WTC11 (cell line): ENCODE data around the gene CTNNA3. TPM values are rescaled to one million over a fixed set of nuclear protein-coding genes. Genes with fewer than 3 reads are reported as not detected.
A peak's percentile ranks its signal among the peaks of the same experiment; 100 is the strongest.

Source experiments
- ATAC-seq: fragments of 200-7000 bp; cut with Tn5 transposase; 2 replicates; pipeline ENCODE4 v1.10.0; 2021; ENCODE audit warnings: mild to moderate bottlenecking, moderate library complexity
- CTCF ChIA-PET: fragments of 300-600 bp; sonication (Branson Sonifier 250); formaldehyde crosslinking; loops from one replicate; lab custom pipeline; 2021; ENCODE audit warnings: antibody characterized with exemption; lab: Charles Lee
- POLR2A ChIA-PET: fragments of 350-600 bp; sonication (Branson Sonifier 250); formaldehyde crosslinking; loops from one replicate; lab custom pipeline; 2021; ENCODE audit warnings: antibody characterized with exemption; lab: Charles Lee
- DNase-seq: peaks from one replicate; pipeline ENCODE4 v3.0.0; 2021; ENCODE audit warnings: low spot score
- H3K27ac Mint-ChIP-seq: 2 replicates; pipeline ENCODE4 v1.8.0; 2021; ENCODE audit warnings: mixed read lengths
- H3K27me3 Mint-ChIP-seq: 2 replicates; pipeline ENCODE4 v1.8.0; 2021; ENCODE audit warnings: low read depth, mild to moderate bottlenecking, moderate library complexity, mixed read lengths
- H3K36me3 Mint-ChIP-seq: 2 replicates; pipeline ENCODE4 v1.8.0; 2021; ENCODE audit warnings: mixed read lengths
- H3K4me1 Mint-ChIP-seq: 2 replicates; pipeline ENCODE4 v1.8.0; 2022; ENCODE audit warnings: mixed read lengths
- H3K4me3 Mint-ChIP-seq: 2 replicates; pipeline ENCODE4 v1.8.0; 2021; ENCODE audit warnings: mild to moderate bottlenecking, moderate library complexity, mixed read lengths
- H3K9me3 Mint-ChIP-seq: 2 replicates; pipeline ENCODE4 v1.8.0; 2021; ENCODE audit warnings: mixed read lengths
- AFF4 ChIP-seq: sonication (generic); formaldehyde crosslinking; IDR thresholded peaks from 2 replicates; pipeline ENCODE4 v1.8.1; 2023; ENCODE audit warnings: mild to moderate bottlenecking, missing genetic modification reagents, borderline replicate concordance
- ATF1 ChIP-seq: sonication (generic); formaldehyde crosslinking; IDR thresholded peaks from 2 replicates; pipeline ENCODE4 v1.8.1; 2023; ENCODE audit warnings: mild to moderate bottlenecking, moderate library complexity, missing genetic modification reagents
- FOXP1 ChIP-seq: sonication (generic); formaldehyde crosslinking; IDR thresholded peaks from 2 replicates; pipeline ENCODE4 v1.8.0; 2022; ENCODE audit warnings: missing genetic modification reagents, mild to moderate bottlenecking, moderate library complexity, borderline replicate concordance
- GTF2I ChIP-seq: fragments of 250-450 bp; sonication (Bioruptor Pico); conservative IDR thresholded peaks from 2 replicates; pipeline ENCODE4 v1.4.0; 2021; ENCODE audit warnings: mild to moderate bottlenecking
- JAZF1 ChIP-seq: fragments of 250-450 bp; sonication (Bioruptor Pico); IDR thresholded peaks from 2 replicates; pipeline ENCODE4 v1.9.0; 2021; ENCODE audit warnings: moderate library complexity, mild to moderate bottlenecking, inconsistent platforms
- JUN ChIP-seq: sonication (generic); formaldehyde crosslinking; IDR thresholded peaks from 2 replicates; pipeline ENCODE4 v1.8.0; 2023; ENCODE audit warnings: mild to moderate bottlenecking, missing genetic modification reagents
- MYBL2 ChIP-seq: sonication (generic); formaldehyde crosslinking; IDR thresholded peaks from 2 replicates; pipeline ENCODE4 v1.8.1; 2023; ENCODE audit warnings: mild to moderate bottlenecking, moderate library complexity, missing genetic modification reagents
- NFYB ChIP-seq: sonication (generic); formaldehyde crosslinking; conservative IDR thresholded peaks from 2 replicates; pipeline ENCODE4 v1.8.0; 2022; ENCODE audit warnings: low read depth, missing genetic modification reagents
- SMAD3 ChIP-seq: sonication (generic); formaldehyde crosslinking; IDR thresholded peaks from 2 replicates; pipeline ENCODE4 v1.8.0; 2022; ENCODE audit warnings: missing genetic modification reagents, mild to moderate bottlenecking, borderline replicate concordance
- SOX15 ChIP-seq: fragments of 250-450 bp; sonication (Bioruptor Pico); IDR thresholded peaks from 2 replicates; pipeline ENCODE4 v1.9.0; 2021; ENCODE audit warnings: mild to moderate bottlenecking
- TEAD4 ChIP-seq: sonication (generic); formaldehyde crosslinking; IDR thresholded peaks from 2 replicates; pipeline ENCODE4 v1.8.0; 2022; ENCODE audit warnings: mild to moderate bottlenecking, missing genetic modification reagents
- ZSCAN18 ChIP-seq: fragments of 250-450 bp; sonication (Bioruptor Pico); IDR thresholded peaks from 2 replicates; pipeline ENCODE4 v2.1.2; 2022; ENCODE audit warnings: mild to moderate bottlenecking, moderate library complexity
- total RNA-seq: library from RNA; stranded (reverse); gene quantifications from 3 replicates; pipeline ENCODE4 v1.2.3, GENCODE V29; 2021
- TF ChIP-seq, protein P1 (sequence below): fragments of 250-450 bp; sonication (Bioruptor Pico); conservative IDR thresholded peaks from 2 replicates; pipeline ENCODE4 v1.9.0; 2021; ENCODE audit warnings: mild to moderate bottlenecking
- TF ChIP-seq, protein P2 (sequence below): fragments of 250-450 bp; sonication (Bioruptor Pico); IDR thresholded peaks from 2 replicates; pipeline ENCODE4 v1.8.0; 2021; ENCODE audit warnings: mild to moderate bottlenecking
- TF ChIP-seq, protein P3 (sequence below): sonication (generic); formaldehyde crosslinking; IDR thresholded peaks from 2 replicates; pipeline ENCODE4 v1.8.0; 2023; ENCODE audit warnings: mild to moderate bottlenecking, missing genetic modification reagents

CTNNA3 gene
- total RNA-seq, 1 experiment from 2014 or later: 6.1 TPM

GRCh38 chr10:66246177-66246576 lies 1449.8 kb downstream of the CTNNA3 start:
- ATAC-seq: no peak
- ChIA-PET POLR2A (no interaction called here), CTCF (no interaction called here)
- Mint-ChIP-seq H3K9me3 (peaks cover 33% of the 10 kb centered on the region), H3K27me3 (no peaks in the 10 kb centered on the region), H3K4me3 (no peak overlapping the region), H3K36me3 (peaks cover 8% of the 10 kb centered on the region; the same call in 1 of the 2 replicates), H3K4me1 (peaks cover 19% of the 10 kb centered on the region), H3K27ac (no peak overlapping the region)
- TF ChIP-seq, protein P1, sequence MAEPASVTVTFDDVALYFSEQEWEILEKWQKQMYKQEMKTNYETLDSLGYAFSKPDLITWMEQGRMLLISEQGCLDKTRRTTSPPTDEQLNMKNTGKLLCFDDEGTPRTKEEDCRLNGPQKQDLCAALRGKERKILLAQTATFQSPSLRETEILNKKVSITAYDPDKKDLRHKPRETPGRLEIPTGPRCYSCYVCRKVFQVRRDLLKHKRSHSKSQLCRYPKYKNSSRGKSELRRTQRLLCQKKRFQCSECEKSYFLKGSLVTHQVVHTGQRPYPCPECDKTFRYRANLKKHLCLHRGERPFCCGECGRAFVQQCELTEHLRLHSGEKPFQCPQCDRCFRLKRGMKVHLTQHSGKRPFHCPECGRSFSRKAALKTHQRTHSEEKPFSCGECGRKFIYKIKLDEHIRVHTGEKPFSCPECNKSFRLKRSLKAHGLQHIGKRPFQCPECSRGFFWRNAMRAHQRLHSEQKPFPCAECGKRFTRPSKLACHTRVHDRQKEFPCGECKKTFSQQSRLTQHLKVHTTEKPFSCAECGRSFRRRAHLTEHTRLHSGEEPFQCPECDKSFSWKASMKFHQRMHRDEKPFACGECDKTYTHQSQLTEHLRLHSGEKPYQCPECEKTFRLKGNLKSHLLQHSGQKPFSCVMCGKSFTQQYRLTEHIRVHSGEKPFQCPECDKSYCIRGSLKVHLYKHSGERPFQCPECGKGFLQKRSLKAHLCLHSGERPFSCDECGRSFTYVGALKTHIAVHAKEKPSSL (CRISPR knock-in tag): no peak
- TF ChIP-seq FOXP1 (CRISPR knock-in tag): no peak
- TF ChIP-seq ATF1 (CRISPR knock-in tag): no peak
- TF ChIP-seq ZSCAN18 (CRISPR knock-in tag): no peak
- no peak for TF ChIP-seq JAZF1 (CRISPR knock-in tag)
- no peak for TF ChIP-seq NFYB (CRISPR knock-in tag)
- no peak for TF ChIP-seq SMAD3
- no peak for TF ChIP-seq TEAD4 (CRISPR knock-in tag)
- TF ChIP-seq, protein P2, sequence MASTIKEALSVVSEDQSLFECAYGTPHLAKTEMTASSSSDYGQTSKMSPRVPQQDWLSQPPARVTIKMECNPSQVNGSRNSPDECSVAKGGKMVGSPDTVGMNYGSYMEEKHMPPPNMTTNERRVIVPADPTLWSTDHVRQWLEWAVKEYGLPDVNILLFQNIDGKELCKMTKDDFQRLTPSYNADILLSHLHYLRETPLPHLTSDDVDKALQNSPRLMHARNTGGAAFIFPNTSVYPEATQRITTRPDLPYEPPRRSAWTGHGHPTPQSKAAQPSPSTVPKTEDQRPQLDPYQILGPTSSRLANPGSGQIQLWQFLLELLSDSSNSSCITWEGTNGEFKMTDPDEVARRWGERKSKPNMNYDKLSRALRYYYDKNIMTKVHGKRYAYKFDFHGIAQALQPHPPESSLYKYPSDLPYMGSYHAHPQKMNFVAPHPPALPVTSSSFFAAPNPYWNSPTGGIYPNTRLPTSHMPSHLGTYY (CRISPR knock-in tag): no peak
- no peak for TF ChIP-seq GTF2I (CRISPR knock-in tag)
- no peak for TF ChIP-seq AFF4
- no peak for DNase-seq

- H3K4me1 Mint-ChIP-seq: peaks cover 30% of the 10 kb centered on the region
- ATAC-seq (no peak), DNase-seq (no peak)
- H3K4me3 Mint-ChIP-seq: no peak overlapping the region
- H3K9me3 Mint-ChIP-seq: peaks cover 31% of the 10 kb centered on the region
- H3K27ac Mint-ChIP-seq: no peak overlapping the region
- H3K36me3 Mint-ChIP-seq: peaks cover 8% of the 10 kb centered on the region; the same call in 1 of the 2 replicates
- POLR2A ChIA-PET: no interaction called here
- no peaks in the 10 kb centered on the region for H3K27me3 Mint-ChIP-seq
- CTCF ChIA-PET: no interaction called here
- no peak for TF ChIP-seq TEAD4 (CRISPR knock-in tag)
- TF ChIP-seq SOX15 (CRISPR knock-in tag): no peak
- no peak for TF ChIP-seq JUN (CRISPR knock-in tag)
Measured at GRCh38 chr10:66244953-66245352, 1451.0 kb downstream of the CTNNA3 start.

GRCh38 chr10:66242885-66243284 lies 1453.1 kb downstream of the CTNNA3 start:
- CTCF ChIA-PET: no interaction called here
- POLR2A ChIA-PET: no interaction called here
- TF ChIP-seq MYBL2 (CRISPR knock-in tag) (no peak), AFF4 (no peak)
- TF ChIP-seq, protein P3, sequence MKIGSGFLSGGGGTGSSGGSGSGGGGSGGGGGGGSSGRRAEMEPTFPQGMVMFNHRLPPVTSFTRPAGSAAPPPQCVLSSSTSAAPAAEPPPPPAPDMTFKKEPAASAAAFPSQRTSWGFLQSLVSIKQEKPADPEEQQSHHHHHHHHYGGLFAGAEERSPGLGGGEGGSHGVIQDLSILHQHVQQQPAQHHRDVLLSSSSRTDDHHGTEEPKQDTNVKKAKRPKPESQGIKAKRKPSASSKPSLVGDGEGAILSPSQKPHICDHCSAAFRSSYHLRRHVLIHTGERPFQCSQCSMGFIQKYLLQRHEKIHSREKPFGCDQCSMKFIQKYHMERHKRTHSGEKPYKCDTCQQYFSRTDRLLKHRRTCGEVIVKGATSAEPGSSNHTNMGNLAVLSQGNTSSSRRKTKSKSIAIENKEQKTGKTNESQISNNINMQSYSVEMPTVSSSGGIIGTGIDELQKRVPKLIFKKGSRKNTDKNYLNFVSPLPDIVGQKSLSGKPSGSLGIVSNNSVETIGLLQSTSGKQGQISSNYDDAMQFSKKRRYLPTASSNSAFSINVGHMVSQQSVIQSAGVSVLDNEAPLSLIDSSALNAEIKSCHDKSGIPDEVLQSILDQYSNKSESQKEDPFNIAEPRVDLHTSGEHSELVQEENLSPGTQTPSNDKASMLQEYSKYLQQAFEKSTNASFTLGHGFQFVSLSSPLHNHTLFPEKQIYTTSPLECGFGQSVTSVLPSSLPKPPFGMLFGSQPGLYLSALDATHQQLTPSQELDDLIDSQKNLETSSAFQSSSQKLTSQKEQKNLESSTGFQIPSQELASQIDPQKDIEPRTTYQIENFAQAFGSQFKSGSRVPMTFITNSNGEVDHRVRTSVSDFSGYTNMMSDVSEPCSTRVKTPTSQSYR (CRISPR knock-in tag): no peak

More at GRCh38 chr10:66242885-66243284, 1453.1 kb downstream of the CTNNA3 start:
- H3K27ac Mint-ChIP-seq: no peak overlapping the region
- no peaks in the 10 kb centered on the region for H3K36me3 Mint-ChIP-seq
- no peaks in the 10 kb centered on the region for H3K27me3 Mint-ChIP-seq
- H3K4me1 Mint-ChIP-seq: peaks cover 30% of the 10 kb centered on the region
- H3K4me3 Mint-ChIP-seq: no peak overlapping the region
- ATAC-seq: peak; percentile 90
- DNase-seq: no peak
- peaks cover 10% of the 10 kb centered on the region for H3K9me3 Mint-ChIP-seq
